ENCODE measurements around the gene CERT1.

- TF ChIP-seq, protein P1, sequence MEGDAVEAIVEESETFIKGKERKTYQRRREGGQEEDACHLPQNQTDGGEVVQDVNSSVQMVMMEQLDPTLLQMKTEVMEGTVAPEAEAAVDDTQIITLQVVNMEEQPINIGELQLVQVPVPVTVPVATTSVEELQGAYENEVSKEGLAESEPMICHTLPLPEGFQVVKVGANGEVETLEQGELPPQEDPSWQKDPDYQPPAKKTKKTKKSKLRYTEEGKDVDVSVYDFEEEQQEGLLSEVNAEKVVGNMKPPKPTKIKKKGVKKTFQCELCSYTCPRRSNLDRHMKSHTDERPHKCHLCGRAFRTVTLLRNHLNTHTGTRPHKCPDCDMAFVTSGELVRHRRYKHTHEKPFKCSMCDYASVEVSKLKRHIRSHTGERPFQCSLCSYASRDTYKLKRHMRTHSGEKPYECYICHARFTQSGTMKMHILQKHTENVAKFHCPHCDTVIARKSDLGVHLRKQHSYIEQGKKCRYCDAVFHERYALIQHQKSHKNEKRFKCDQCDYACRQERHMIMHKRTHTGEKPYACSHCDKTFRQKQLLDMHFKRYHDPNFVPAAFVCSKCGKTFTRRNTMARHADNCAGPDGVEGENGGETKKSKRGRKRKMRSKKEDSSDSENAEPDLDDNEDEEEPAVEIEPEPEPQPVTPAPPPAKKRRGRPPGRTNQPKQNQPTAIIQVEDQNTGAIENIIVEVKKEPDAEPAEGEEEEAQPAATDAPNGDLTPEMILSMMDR (conservative IDR thresholded peaks at IDR 0.05): no peak
- TF ChIP-seq ZFX (IDR thresholded peaks at IDR 0.05): no peak
These were observed 72.2 kb downstream of the CERT1 start for GRCh38 chr5:75439276-75439675.
